Keratinocyte (primary cell): ENCODE measurements around the gene CRIM1. TPM values are rescaled to one million over a fixed set of nuclear protein-coding genes. Genes with fewer than 3 reads are reported as not detected.

Source experiments
- DNase-seq: peaks from one replicate; pipeline ENCODE4 v3.0.0-alpha.2; 2011; ENCODE audit warnings: low read depth, missing footprints, low spot score
- FAIRE-seq: peaks from 2 replicates; lab custom pipeline; 2011; peaks lifted over from hg19 to GRCh38; lab: Jason Lieb, UNC
- H2AFZ ChIP-seq: 2 replicates; pipeline ENCODE4 v1.6.0; 2012; ENCODE audit warnings: low read length, control low read depth, inconsistent platforms; ENCODE audit not compliant: control insufficient read depth
- H3K27ac ChIP-seq: 2 replicates; pipeline ENCODE4 v1.5.1; 2011; ENCODE audit warnings: low read length; ENCODE audit not compliant: control insufficient read depth, insufficient read depth
- H3K27me3 ChIP-seq: 3 replicates; pipeline ENCODE4 v1.6.0; 2011; ENCODE audit warnings: low read length; ENCODE audit not compliant: control insufficient read depth, insufficient read depth; ENCODE audit errors: extremely low read depth
- H3K36me3 ChIP-seq, 2 experiments: 2 replicates in 1 of 2; 3 replicates in 1 of 2; pipeline ENCODE4 v1.5.1; 2011; ENCODE audit warnings: low read length in 2 of 2, mild to moderate bottlenecking in 1 of 2; ENCODE audit not compliant: control insufficient read depth in 2 of 2, insufficient read depth in 2 of 2; ENCODE audit errors: extremely low read depth in 1 of 2
- H3K4me1 ChIP-seq: 3 replicates; pipeline ENCODE4 v1.5.1; 2011; ENCODE audit warnings: low read length; ENCODE audit not compliant: control insufficient read depth, insufficient read depth; ENCODE audit errors: extremely low read depth
- H3K4me2 ChIP-seq: 3 replicates; pipeline ENCODE4 v1.6.0; 2011; ENCODE audit warnings: low read depth, low read length; ENCODE audit not compliant: control insufficient read depth, insufficient read depth; ENCODE audit errors: extremely low read depth
- H3K4me3 ChIP-seq, 3 experiments: fragments of 200-600 bp in 1 of 3; sonication (generic) in 1 of 3; 2 replicates in 2 of 3; 3 replicates in 1 of 3; pipeline ENCODE4 v1.5.1; 2011 to 2016; ENCODE audit warnings: low read length in 3 of 3, mild to moderate bottlenecking in 3 of 3, control low read depth in 2 of 3, inconsistent platforms in 1 of 3, low read depth in 1 of 3, mixed read lengths in 1 of 3, mixed run types in 1 of 3, moderate library complexity in 1 of 3; ENCODE audit not compliant: control insufficient read depth in 2 of 3, insufficient read depth in 2 of 3; ENCODE audit errors: extremely low read depth in 1 of 3
- H3K79me2 ChIP-seq: 2 replicates; pipeline ENCODE4 v1.6.0; 2012; ENCODE audit warnings: low read length; ENCODE audit not compliant: control insufficient read depth, insufficient read depth
- H3K9ac ChIP-seq: 3 replicates; pipeline ENCODE4 v1.6.0; 2011; ENCODE audit warnings: low read length; ENCODE audit not compliant: control insufficient read depth, insufficient read depth; ENCODE audit errors: extremely low read depth
- H3K9me1 ChIP-seq: 3 replicates; pipeline ENCODE4 v1.6.0; 2011; ENCODE audit warnings: low read length; ENCODE audit not compliant: control insufficient read depth, insufficient read depth; ENCODE audit errors: extremely low read depth
- H3K9me3 ChIP-seq: 2 replicates; pipeline ENCODE4 v1.5.1; 2012; ENCODE audit warnings: low read depth, low read length; ENCODE audit not compliant: control insufficient read depth
- H4K20me1 ChIP-seq: 3 replicates; pipeline ENCODE4 v1.6.0; 2011; ENCODE audit warnings: low read length; ENCODE audit not compliant: control insufficient read depth, insufficient read depth; ENCODE audit errors: extremely low read depth
- EZH2 ChIP-seq: IDR thresholded peaks from one replicate; pipeline ENCODE4 v1.6.1; 2012; ENCODE audit warnings: inconsistent platforms, mild to moderate bottlenecking, low read length, moderate library complexity
- dilution Hi-C: fragments of 300-500 bp; cut with MboI; formaldehyde crosslinking; loops from one replicate; pipeline ENCODE4 v1.7.0; 2020; ENCODE audit warnings: low sequenced_read_pairs; ENCODE audit not compliant: extremely low pct_ligation_motif_present
- polyA plus RNA-seq, 5 experiments: library from polyadenylated mRNA; depleted of rRNA in 3 of 5; stranded (reverse) in 3 of 5; stranded (forward) in 1 of 5; unstranded in 1 of 5; fragments of >200 nt; gene quantifications; 1 replicate in 1 of 5; 2 replicates in 3 of 5; 3 replicates in 1 of 5; pipeline versions ENCODE4 v1.2.1 to v1.2.3, GENCODE V29; 2011 to 2012; ENCODE audit warnings: missing spikeins in 2 of 5, low read depth in 1 of 5, low replicate concordance in 1 of 5
- TF ChIP-seq, protein P1 (sequence below), 3 experiments: IDR thresholded peaks in 1 of 3; conservative IDR thresholded peaks in 1 of 3; optimal IDR thresholded peaks in 1 of 3; 2 replicates in 2 of 3; 3 replicates in 1 of 3; pipeline versions ENCODE3 to v1.5.1; 2011; ENCODE audit warnings: low read length in 3 of 3, mild to moderate bottlenecking in 3 of 3, moderate library complexity in 2 of 3, control low read depth in 1 of 3, inconsistent platforms in 1 of 3; ENCODE audit not compliant: insufficient read depth in 2 of 3; ENCODE audit errors: extremely low read depth in 1 of 3

The CRIM1 gene
- polyA plus RNA-seq, 1 donor (not counting 4 experiments of a cell fraction or from before 2014, with no cell fraction given) = 98.3 TPM

GRCh38 chr2:36459725-36460137 lies 104.2 kb downstream of the CRIM1 start:
- H3K4me2 ChIP-seq = no peak overlapping the region
- peak overlapping the region; percentile 74 for H3K27ac ChIP-seq
- H3K4me3 ChIP-seq = no peak overlapping the region
- H4K20me1 ChIP-seq = no peaks in the 10 kb centered on the region
- FAIRE-seq (peak; percentile 26), DNase-seq (no peak)
- H3K79me2 ChIP-seq = peaks cover 57% of the 10 kb centered on the region
- TF ChIP-seq, protein P1, sequence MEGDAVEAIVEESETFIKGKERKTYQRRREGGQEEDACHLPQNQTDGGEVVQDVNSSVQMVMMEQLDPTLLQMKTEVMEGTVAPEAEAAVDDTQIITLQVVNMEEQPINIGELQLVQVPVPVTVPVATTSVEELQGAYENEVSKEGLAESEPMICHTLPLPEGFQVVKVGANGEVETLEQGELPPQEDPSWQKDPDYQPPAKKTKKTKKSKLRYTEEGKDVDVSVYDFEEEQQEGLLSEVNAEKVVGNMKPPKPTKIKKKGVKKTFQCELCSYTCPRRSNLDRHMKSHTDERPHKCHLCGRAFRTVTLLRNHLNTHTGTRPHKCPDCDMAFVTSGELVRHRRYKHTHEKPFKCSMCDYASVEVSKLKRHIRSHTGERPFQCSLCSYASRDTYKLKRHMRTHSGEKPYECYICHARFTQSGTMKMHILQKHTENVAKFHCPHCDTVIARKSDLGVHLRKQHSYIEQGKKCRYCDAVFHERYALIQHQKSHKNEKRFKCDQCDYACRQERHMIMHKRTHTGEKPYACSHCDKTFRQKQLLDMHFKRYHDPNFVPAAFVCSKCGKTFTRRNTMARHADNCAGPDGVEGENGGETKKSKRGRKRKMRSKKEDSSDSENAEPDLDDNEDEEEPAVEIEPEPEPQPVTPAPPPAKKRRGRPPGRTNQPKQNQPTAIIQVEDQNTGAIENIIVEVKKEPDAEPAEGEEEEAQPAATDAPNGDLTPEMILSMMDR (optimal IDR thresholded peaks at IDR 0.05 in 1 of 3, IDR thresholded peaks at IDR 0.05 in 1 of 3, conservative IDR thresholded peaks at IDR 0.05 in 1 of 3; ENCODE audit: extremely low read depth in 1 of 3, insufficient read depth in 2 of 3, low read length in 3 of 3) = peak; percentile 30 to 65 (median 44)
- no peak for TF ChIP-seq EZH2
- H2AFZ ChIP-seq = no peak overlapping the region
- H3K27me3 ChIP-seq = no peaks in the 10 kb centered on the region
- H3K9ac ChIP-seq = no peak overlapping the region
- dilution Hi-C loops = no loop called here
- peaks cover 25 to 33% of the 10 kb centered on the region in 2 experiments for H3K36me3 ChIP-seq
- no peaks in the 10 kb centered on the region for H3K9me3 ChIP-seq
- H3K4me1 ChIP-seq = peaks cover 34% of the 10 kb centered on the region
- no peaks in the 10 kb centered on the region for H3K9me1 ChIP-seq

- Histone ChIP-seq H3K4me3 (peak overlapping the region in 1 of 3 experiments; percentile 27), H3K27me3 (no peaks in the 10 kb centered on the region), H3K9ac (peak overlapping the region; percentile 29), H3K9me3 (no peaks in the 10 kb centered on the region), H3K36me3 (peaks cover 23 to 42% of the 10 kb centered on the region in 2 experiments), H3K9me1 (no peaks in the 10 kb centered on the region), H3K4me1 (peaks cover 34% of the 10 kb centered on the region), H3K27ac (peak overlapping the region; percentile 74), H2AFZ (no peak overlapping the region), H3K4me2 (peak overlapping the region; percentile 43), H3K79me2 (peaks cover 46% of the 10 kb centered on the region), H4K20me1 (no peaks in the 10 kb centered on the region)
- TF ChIP-seq, protein P1 (optimal IDR thresholded peaks at IDR 0.05 in 1 of 3, IDR thresholded peaks at IDR 0.05 in 1 of 3, conservative IDR thresholded peaks at IDR 0.05 in 1 of 3; ENCODE audit: extremely low read depth in 1 of 3, insufficient read depth in 2 of 3, low read length in 3 of 3) = no peak
- TF ChIP-seq EZH2 = no peak
- DNase-seq (peak; percentile 64), FAIRE-seq (peak; percentile 80)
- dilution Hi-C loops = no loop called here
These were observed 105.6 kb downstream of the CRIM1 start for GRCh38 chr2:36461039-36461681.
